Stimulated activated CD8-positive, alpha-beta memory T cell treated with anti-CD3 and anti-CD28 coated beads, Interleukin-7, amount 100 ng/mL, for 24 hours (primary cell): ENCODE data around the gene SRSF11.
"Not testable (repeated sequence)": the region's sequence is repeated elsewhere in the genome, so short reads cannot be mapped to it uniquely, and the experiment has no call there.

Source experiments
- DNase-seq: peaks from one replicate; pipeline ENCODE4 v3.0.0-alpha.2; 2020; ENCODE audit warnings: low read depth

SRSF11 gene, protein sequence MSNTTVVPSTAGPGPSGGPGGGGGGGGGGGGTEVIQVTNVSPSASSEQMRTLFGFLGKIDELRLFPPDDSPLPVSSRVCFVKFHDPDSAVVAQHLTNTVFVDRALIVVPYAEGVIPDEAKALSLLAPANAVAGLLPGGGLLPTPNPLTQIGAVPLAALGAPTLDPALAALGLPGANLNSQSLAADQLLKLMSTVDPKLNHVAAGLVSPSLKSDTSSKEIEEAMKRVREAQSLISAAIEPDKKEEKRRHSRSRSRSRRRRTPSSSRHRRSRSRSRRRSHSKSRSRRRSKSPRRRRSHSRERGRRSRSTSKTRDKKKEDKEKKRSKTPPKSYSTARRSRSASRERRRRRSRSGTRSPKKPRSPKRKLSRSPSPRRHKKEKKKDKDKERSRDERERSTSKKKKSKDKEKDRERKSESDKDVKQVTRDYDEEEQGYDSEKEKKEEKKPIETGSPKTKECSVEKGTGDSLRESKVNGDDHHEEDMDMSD

DNA sequence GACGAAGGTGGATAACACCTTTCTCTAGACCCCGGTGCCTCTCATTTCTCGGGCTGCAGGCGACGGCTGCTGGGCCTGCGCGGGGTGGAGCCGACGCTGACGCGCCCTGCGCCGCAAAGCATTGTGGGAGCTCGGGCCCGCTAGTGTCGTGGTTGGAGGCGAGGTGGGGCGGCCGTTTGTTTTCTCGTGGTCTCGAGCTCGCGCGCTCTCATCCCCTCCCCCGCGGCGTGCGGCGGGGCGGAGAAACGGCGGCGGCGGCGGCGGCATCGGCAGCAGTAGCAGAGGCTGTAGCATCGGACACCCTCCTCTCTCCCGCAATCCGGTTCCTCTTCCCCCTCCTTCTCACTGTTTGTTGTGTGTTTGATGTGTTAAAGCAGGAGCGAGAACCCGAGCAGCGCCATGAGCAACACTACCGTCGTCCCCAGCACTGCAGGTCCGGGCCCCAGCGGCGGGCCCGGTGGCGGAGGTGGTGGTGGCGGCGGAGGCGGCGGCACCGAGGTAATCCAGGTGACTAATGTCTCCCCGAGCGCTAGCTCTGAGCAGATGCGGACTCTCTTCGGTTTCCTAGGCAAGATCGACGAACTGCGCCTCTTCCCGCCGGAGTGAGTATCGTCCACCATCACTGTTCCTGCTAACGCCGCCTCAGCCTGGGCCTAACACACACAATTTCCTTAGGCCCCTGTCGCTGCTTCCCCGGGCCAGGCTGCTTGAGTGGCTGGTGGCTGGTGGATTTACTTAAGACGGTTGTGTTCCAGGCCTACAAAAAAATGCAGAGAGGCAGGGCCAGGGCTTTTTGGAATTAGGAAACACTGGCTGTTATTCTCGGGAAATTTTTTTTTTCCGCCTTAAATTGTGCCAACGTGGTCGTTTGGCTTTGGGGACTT is at the start of gene SRSF11:
SRSF11 (plus strand) TSS at position 143 of the 884 bp plus-strand sequence; CDS start at position 400, 257 bp downstream.
- peak; percentile 95 for DNase-seq

DNA sequence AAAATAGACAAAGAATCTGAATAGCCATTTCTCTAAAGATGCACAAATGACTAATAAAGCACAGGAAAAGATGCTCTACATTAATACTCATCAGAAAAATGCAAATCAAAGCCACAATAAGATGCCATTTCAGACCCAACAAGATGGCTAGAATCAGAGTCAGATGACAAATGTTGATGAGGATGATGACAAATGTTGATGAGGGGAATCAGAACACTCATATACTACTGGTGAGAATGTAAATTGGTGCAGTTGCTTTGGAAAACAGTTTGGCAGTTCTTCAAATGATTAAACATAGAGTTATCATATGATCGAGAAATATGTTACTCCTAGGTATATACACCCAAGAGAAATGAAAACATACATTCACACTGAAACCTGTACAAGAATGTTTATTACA is 49.7 kb upstream of the SRSF11 start:
- DNase-seq = no peak

DNA sequence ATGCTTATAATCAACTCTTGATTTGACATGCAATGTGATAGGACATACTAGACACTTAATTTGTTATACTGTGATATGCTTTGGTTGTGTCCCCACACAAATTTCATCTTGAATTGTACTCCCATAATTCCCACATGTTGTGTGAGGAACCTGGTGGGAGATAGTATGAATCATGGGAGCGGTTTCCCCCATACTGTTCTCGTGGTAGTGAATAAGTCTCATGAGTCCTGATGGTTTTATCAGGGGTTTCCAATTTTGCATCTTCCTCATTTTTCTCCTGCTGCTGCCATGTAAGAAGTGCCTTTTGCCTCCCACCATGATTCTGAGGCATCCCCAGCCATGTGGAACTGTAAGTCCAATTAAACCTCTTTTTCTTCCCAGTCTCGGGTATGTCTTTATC is 36.0 kb upstream of the SRSF11 start:
- DNase-seq = not testable (repeated sequence)

DNA sequence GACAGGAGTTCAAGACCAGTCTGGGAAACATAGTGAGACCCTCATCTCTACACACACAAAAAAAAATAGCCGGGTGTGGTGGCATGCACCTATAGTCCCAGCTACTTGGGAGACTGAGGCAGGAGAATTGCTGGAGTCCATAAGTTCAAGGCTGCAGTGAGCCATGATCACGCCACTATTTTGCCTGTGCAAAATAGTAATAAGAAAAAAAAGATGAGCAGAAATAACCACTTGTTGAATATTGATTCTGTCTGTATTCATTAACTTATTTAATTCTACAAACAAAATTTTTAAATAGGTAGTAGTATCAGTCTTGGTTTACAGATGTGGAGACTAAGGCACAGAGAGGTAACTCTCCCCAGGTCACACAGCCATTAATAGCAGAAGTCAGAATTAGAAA is 32.7 kb upstream of the SRSF11 start:
- DNase-seq = no peak

DNA sequence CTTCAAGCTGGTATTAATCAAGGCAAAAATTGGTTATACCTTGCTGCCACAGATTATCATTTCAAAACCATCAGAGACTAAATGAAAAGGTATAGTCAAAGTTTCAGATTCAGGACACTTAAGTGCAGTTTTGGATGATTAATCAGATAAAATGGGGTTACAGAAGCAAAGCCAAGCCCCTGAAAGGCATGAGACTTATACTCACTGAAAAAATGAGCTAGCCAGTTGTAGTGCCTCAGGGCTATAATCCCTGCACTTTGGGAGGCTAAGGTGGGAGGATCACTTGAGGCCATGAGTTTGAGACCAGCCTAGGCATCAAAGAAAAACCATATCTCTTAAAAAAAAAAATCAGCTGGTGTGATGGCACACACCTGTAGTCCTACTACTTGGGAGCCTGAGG is 31.0 kb upstream of the SRSF11 start:
- no peak for DNase-seq

DNA sequence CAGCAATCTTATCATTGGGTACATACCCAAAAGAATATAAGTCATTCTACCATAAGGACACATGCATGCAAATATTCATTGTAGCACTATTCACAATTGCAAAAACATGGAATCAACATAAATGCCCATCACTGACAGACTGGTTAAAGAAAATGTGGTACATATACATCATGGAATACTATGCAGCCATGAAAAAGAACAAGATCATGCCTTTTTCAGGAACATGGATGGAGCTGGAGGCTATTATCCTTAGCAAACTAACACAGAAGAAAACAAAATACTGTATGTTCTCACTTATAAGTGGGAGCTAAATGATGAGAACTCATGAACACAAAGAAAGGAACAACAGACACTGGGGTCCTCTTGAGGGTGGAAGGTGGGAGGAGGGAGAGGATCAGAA is 28.7 kb upstream of the SRSF11 start:
- not testable (repeated sequence) for DNase-seq

DNA sequence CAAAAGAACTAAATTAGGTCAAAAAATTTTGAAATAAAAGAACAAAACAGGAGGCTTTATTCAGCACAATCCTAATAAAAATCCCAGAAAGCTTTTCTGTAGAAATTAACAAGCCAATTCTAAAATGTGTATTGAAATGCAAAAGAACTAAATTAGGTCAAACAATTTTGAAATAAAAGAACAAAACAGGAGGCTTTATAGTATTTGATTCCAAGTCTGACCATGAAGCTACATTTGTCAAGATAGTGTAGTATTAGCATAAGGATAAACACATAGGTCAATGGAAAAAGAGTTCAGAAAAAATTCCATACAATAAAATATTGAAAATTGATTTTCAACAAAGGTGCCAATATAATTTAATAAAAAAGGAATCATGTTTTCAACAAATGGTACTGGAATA is 26.6 kb upstream of the SRSF11 start:
- DNase-seq = no peak

DNA sequence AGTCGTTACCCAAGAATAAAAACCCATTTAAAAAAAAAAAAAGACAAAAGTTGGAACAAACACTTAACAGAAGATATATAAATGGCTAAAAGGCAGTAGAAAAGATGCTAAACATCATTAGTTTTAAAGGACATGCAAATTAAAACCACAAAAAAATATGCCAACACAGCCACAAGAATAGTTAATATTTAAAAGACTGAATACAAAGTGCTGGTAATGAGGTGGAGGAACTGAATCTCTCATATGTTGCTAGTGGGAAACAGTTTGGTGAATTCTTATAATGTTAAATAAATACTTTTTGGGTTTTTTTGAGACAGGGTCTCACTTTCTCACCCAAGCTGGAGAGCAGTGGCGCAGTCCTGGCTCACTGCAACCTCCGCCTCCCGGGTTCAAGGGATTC is 25.8 kb upstream of the SRSF11 start:
- no peak for DNase-seq

DNA sequence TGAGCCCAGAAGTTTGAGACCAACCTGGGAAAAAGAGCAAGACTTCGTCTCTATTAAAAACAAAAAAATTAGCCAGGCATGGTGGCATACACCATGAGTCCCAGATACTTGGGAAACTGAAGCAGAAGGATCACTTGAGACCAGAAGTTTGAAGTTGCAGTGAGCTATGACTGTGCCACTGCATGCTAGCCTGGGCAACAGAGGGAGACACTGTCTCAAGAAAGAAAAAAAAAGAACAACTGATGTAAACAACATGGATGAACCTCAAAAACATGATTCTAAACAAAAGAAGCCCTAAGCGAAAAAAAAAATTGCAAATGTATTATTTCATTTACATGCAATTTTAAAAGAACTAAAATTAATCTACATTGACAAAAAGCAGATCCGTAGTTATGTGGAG is 24.8 kb upstream of the SRSF11 start:
- no peak for DNase-seq

DNA sequence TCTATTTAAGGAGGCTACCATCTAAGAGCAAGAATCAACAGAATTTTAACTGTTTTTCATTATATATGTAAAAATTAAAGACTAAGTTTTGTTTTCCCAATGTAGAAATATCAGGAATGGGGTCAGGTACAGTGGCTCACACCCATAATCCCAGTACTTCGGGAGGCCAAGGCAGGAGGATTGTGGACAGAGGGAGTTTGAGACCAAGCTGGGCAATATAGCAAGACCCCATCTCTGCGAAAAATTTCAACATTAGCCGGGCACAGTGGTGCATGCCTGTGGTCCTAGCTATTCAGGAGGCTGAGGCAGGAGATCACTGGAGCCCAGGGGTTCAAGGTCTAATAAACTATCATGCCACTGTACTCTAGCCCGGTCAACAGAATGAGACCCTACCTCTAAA is 21.1 kb upstream of the SRSF11 start:
- DNase-seq = no peak

DNA sequence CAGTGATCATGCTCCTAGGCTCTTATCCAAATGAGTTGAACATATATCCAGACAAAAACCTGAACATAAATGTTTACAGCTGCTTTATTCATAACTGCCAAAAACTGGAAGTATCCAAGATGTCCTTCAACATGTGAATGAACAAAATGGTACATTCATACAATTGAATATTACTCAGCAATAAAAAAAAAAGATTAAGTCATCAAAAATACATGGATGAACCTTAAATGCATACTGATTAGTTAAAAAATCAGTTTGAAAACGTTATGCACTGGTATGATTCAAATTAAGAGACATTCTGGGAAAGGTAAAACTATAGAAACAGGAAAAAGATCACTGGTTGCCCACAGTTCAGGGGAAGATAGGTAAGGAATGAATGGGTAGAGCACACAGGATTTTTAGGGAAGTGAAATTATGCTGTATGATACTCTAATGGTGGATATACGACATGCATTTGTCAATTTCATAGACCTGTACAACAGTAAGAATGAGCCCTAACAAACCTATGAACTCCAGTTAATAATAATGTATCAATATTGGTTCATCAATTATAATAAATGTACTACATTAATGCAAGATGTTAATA is 18.9 kb upstream of the SRSF11 start:
- DNase-seq = no peak

DNA sequence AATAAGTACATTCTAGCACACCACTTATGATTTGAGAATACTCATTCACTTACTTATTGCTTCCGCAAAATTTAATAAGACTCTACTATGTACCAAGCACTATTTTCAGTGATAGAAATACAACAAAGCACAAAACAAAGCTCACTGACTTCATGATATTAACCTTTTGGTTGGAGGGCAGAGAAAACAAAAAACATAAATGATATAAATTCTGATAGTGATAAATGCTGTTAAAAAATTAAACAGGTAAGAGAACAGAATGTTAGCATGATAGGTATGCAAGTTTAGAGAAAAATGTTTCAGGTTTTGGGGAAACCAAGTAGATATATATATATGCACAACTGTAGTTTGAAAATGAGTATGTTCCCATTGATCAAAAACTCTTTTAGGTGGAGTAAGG is 17.0 kb upstream of the SRSF11 start:
- DNase-seq = no peak

DNA sequence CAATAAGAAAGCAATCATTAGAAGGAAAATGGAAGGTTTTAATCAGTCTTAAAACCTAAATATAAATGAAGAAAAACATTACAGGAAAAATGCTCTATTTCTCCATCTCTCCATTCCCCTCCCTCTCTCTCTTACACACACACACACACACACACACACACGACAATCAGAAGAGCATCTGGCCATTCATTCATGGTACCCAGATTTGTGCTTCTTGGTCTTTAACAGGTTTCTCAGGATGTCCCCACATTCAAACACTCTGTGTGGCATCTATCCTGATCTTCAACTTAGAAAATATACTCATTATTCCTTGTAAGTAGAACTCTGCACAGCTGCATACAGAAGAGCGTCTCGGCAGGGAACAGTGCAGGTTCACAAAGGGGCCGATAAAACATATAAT is 16.6 kb upstream of the SRSF11 start:
- no peak for DNase-seq

DNA sequence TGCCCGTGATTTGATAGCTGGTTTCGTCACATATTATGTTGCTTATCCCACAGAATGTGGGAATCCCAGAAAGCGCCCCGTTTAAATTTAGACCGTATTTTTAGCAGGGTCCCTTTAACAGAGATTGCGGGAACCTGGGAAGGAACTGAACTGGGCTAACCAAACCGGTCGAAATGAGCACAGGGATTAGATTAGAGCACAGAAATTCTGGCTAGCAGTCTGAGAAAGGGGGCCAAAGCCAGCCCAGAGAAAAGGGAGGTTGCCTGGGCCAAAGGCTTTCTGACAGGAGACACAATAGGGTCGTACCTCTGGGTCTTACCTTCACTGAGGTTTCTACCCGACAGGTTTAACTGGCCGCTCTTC is 16.1 kb upstream of the SRSF11 start:
- no peak for DNase-seq

DNA sequence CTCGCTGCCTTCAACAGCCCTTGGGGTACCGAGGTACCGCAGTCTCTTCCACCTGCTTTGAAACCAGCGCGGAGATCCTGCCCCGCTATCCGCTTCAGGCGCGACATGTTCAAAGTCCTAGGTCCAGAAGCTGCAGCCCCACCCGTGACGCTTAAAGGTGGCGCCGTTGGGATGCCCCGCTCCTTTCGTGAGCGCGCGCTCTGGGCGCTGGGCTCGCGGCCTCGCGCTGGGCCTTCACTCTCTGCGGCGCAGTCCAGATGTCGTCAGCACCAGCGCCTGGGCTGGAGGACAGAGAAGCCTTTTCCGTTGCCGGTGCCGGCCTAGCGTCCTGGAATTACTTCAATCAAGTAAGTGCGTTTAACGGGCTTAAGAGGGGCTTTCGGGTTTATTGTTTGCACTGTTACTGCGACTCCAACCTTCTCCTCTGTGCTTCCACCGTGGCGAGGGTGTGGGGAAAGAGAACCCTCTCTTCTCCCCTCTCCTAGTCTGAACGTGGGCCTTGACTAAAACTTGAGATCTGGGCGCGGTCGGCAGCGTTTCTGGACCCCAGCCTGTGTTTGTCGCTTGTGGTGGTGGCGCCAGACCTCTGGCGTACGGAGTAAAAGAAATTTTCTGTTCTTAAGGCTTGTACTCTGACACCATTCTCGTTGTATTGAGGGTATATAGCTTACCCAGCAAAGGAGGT is 15.6 kb upstream of the SRSF11 start, which contains the start of gene LRRC40:
LRRC40 (minus strand) TSS at position 146 of the 685 bp plus-strand sequence; CDS start at position 107, 39 bp downstream.
- peak; percentile 94 for DNase-seq

DNA sequence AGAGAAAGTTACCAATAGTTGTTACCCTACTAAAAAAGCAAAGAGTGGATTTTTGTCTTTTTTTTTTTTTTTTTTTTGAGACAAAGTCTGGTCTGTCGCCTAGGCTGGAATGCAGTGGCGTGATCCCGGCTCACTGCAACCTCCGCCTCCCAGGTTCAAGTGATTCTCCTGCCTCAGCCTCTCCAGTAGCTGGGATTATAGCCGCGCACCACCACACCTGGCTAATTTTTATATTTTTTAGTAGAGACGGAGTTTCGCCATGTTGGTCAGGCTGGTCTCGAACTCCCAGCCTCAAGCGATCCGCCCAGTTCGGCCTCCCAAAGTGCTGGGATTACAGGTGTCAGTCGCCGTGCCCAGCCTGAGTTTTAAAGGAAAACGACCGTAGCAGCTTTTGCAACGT is 14.3 kb upstream of the SRSF11 start:
- not testable (repeated sequence) for DNase-seq

DNA sequence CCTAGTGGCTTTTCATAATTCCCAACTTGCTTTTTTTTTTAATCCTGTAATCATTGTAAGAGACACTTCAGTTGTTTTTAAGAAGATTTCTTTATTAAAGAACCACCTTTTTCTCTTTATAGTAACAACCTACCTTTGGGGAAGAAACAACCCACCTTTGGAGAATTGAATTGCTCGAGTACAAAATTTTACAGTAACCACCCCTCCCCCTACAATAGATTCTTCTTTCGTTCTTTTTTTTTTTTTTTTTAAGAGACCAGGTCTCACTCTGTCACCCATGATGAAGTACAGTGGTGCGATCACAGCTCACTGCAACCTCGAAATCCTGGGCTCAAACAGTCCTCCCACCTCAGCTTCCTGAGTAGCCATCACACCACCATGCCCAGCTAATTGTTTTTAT is 13.7 kb upstream of the SRSF11 start:
- DNase-seq = no peak

DNA sequence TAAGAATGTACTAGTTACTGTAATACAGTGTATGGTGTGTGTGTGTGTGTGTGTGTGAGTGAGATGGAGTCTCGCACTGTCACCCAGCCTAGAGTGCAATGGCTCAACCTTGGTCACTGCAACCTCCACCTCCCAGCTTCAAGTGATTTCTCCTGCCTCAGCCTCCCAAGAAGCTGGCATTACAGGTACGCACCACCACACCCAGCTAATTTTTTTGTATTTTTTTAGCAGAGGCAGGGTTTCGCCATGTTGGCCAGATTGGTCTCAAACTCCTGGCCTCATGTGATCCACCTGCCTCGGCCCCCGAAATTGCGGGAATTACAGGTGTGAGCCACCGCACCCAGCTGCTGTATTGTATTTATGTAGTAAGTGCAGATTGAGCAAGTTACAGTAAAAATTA is 12.9 kb upstream of the SRSF11 start:
- no peak for DNase-seq

DNA sequence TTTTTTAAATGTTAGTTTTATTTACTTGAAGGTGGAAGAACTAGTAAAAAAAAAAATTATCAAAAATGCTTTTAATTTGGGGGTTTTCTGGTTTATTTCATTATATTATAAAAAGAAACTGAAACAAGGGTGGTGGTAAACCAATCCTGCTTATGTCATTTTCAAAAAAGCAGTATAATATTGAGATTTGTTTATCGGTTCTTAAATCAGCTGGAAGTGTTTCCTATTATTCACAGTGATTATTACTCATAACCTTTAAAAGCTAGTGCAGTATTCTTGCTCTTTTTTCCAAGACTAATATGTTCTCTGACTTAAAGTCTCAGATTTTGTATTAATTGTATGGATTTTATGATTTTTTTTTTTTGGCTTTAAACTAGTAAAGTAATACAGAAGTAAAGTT is 10.4 kb upstream of the SRSF11 start:
- DNase-seq = no peak

DNA sequence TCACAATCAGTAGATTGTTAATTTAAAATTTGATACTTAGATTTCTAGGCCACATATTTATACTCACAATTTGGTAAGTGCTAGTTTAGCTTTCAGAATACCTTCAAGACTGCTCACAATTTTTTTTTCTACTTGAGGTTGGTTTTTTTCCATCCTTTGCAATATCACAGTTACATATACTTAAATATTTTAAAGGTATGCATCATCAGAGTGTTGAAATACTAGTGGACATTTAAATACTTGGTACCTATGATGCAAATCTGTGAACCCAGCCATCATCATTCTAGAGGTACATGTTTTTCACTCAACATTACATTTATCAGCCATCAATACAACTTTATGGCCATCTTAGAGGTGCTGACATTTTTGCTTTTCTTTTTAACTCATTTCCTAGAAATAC is 9.6 kb upstream of the SRSF11 start:
- DNase-seq = no peak

DNA sequence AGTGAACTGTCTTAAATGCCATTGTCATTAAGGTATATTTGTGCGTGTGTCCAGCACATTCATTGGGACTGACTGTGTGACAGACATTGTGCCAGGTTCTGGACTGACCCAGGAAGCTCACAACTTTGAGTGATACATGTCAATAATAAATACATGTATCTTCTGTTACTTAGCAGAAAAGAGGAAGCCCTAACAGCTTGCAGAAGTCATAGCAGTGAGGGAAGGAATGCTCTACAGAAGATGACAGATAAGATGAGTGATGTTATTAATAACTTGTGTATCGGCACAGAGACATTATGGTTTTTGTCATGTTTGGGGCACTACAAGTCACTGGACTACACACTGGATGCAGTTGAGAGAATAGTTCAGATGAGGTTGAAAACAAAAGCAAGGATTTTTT is 1.2 kb upstream of the SRSF11 start:
- DNase-seq = no peak
